HepG2 (cell line): ENCODE measurements around the gene RCOR1. TPM values are rescaled to one million over a fixed set of nuclear protein-coding genes. Genes with fewer than 3 reads are reported as not detected.

Source experiments
- HNF4G ChIP-seq, 2 experiments: sonication (generic) in 1 of 2; formaldehyde crosslinking in 1 of 2; IDR thresholded peaks; 2 replicates each; pipeline versions ENCODE4 v1.4.0 to v1.6.1; 2011 to 2020; ENCODE audit warnings: borderline replicate concordance in 2 of 2, low read depth in 2 of 2, mild to moderate bottlenecking in 2 of 2, low read length in 1 of 2, missing genetic modification reagents in 1 of 2, moderate library complexity in 1 of 2
- NFE2L1 ChIP-seq: sonication (generic); formaldehyde crosslinking; IDR thresholded peaks from 2 replicates; pipeline ENCODE4 v1.4.0; 2020; ENCODE audit warnings: missing genetic modification reagents, mild to moderate bottlenecking, borderline replicate concordance
- POLR2AphosphoS2 ChIP-seq: IDR thresholded peaks from 2 replicates; pipeline ENCODE4 v1.6.1; 2011; ENCODE audit warnings: low read depth, low read length, improper control_type of control experiment
- POLR2G ChIP-seq: fragments of 200-400 bp; formaldehyde crosslinking; IDR thresholded peaks from 2 replicates; pipeline ENCODE4 v1.6.1; 2018; ENCODE audit warnings: mild to moderate bottlenecking, low read depth, low read length, moderate library complexity
- SALL1 ChIP-seq: sonication (generic); formaldehyde crosslinking; IDR thresholded peaks from 2 replicates; pipeline ENCODE4 v1.8.0; 2022; ENCODE audit warnings: mild to moderate bottlenecking, missing genetic modification reagents
- XBP1 ChIP-seq: sonication (generic); formaldehyde crosslinking; IDR thresholded peaks from 2 replicates; pipeline ENCODE4 v1.5.0; 2020; ENCODE audit warnings: missing genetic modification reagents
- ZNF160 ChIP-seq: sonication (generic); formaldehyde crosslinking; IDR thresholded peaks from 2 replicates; pipeline ENCODE4 v1.8.0; 2022; ENCODE audit warnings: mild to moderate bottlenecking, inconsistent platforms, missing genetic modification reagents
- ZNF224 ChIP-seq: sonication (generic); formaldehyde crosslinking; IDR thresholded peaks from 2 replicates; pipeline ENCODE4 v1.5.0; 2020; ENCODE audit warnings: mild to moderate bottlenecking, missing genetic modification reagents
- ZNF546 ChIP-seq: sonication (generic); formaldehyde crosslinking; conservative IDR thresholded peaks from 2 replicates; pipeline ENCODE4 v1.8.1; 2023; ENCODE audit warnings: mild to moderate bottlenecking, missing genetic modification reagents
- ZNF737 ChIP-seq: sonication (generic); formaldehyde crosslinking; IDR thresholded peaks from 2 replicates; pipeline ENCODE4 v1.5.0; 2020; ENCODE audit warnings: missing genetic modification reagents, mild to moderate bottlenecking, borderline replicate concordance
- polyA plus RNA-seq, 8 experiments: library from polyadenylated mRNA; depleted of rRNA in 3 of 8; stranded (reverse) in 7 of 8; unstranded in 1 of 8; fragments of >200 nt; fragmentation: Illumina TruSeq in 4 of 8; extraction: Trizol in 4 of 8; gene quantifications; 2 replicates each; pipeline versions ENCODE4 v1.2.1 to v1.2.3, GENCODE V29; 2011 to 2016; ENCODE audit warnings: low read depth in 4 of 8, missing spikeins in 1 of 8, mixed read lengths in 1 of 8; ENCODE audit not compliant: insufficient read depth in 1 of 8
- total RNA-seq, 5 experiments: library from RNA; depleted of rRNA; stranded (reverse); fragments of >200 nt; fragmentation: Illumina TruSeq; extraction: Trizol; gene quantifications; 2 replicates each; pipeline ENCODE4 v1.2.3, GENCODE V29; 2016; ENCODE audit warnings: low read depth in 1 of 5
- TF ChIP-seq, protein P1 (sequence below): sonication (generic); formaldehyde crosslinking; IDR thresholded peaks from 2 replicates; pipeline ENCODE4 v1.9.0; 2022; ENCODE audit warnings: low read depth, missing genetic modification reagents
- TF ChIP-seq, protein P2 (sequence below): sonication (generic); formaldehyde crosslinking; conservative IDR thresholded peaks from 2 replicates; pipeline ENCODE4 v1.4.0; 2020; ENCODE audit warnings: missing genetic modification reagents
- TF ChIP-seq, protein P3 (sequence below): sonication (generic); formaldehyde crosslinking; IDR thresholded peaks from 2 replicates; pipeline ENCODE4 v1.4.0; 2020; ENCODE audit warnings: mild to moderate bottlenecking, missing genetic modification reagents
- TF ChIP-seq, protein P4 (sequence below): sonication (generic); formaldehyde crosslinking; IDR thresholded peaks from 2 replicates; pipeline ENCODE4 v1.4.0; 2020; ENCODE audit warnings: missing genetic modification reagents, borderline replicate concordance
- TF ChIP-seq, protein P5 (sequence below): sonication (generic); formaldehyde crosslinking; IDR thresholded peaks from 2 replicates; pipeline ENCODE4 v1.4.0; 2020; ENCODE audit warnings: missing genetic modification reagents

RCOR1 gene
- total and polyA plus RNA-seq, 2 of the 13 experiments (the other 11 are each of a cell fraction or from before 2014, with no cell fraction given) = 10.2 to 11.1 TPM

DNA sequence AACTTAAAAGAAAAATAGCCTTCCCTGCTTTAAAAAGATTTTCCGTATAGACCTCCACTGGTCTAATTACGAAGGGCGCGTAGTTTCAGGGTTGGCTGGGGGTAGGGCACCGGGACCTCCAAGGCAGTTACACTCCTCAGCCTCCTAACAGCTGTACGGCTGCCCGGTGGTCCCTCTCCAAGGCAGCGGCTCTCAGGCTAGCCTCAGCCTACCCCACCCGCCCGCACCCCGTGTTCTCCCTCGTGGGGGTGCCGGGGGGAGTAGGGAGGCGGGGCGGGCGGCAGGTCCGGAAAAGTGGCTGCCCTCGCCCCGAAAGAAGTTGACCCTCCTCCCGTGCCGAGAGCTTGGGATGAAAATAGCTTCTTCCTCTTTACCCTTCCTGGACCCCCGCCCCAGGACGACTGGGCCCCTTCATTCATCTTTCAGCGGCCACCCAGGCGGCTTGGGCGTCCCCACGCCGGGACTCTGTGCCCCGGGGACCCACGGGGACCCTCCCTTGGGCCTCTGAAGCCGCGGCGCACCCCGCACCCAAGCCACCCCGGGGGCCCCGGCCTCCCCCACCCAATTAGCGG lies 991 bp upstream of the RCOR1 start (continued):
- TF ChIP-seq, protein P1, sequence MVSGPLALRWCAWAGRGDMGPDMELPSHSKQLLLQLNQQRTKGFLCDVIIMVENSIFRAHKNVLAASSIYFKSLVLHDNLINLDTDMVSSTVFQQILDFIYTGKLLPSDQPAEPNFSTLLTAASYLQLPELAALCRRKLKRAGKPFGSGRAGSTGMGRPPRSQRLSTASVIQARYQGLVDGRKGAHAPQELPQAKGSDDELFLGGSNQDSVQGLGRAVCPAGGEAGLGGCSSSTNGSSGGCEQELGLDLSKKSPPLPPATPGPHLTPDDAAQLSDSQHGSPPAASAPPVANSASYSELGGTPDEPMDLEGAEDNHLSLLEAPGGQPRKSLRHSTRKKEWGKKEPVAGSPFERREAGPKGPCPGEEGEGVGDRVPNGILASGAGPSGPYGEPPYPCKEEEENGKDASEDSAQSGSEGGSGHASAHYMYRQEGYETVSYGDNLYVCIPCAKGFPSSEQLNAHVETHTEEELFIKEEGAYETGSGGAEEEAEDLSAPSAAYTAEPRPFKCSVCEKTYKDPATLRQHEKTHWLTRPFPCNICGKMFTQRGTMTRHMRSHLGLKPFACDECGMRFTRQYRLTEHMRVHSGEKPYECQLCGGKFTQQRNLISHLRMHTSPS = no peak
- TF ChIP-seq POLR2G (peak; percentile 70), ZNF546 (CRISPR knock-in tag) (0 out of 2 replicates have a peak, but pooled peaks have one; percentile 32), XBP1 (CRISPR knock-in tag) (no peak), ZNF160 (CRISPR knock-in tag) (no peak), POLR2AphosphoS2 (no peak), HNF4G (IDR thresholded peaks at IDR 0.05; ENCODE audit: borderline replicate concordance, low read depth, low read length) (no peak), HNF4G (CRISPR knock-in tag; IDR thresholded peaks at IDR 0.05; ENCODE audit: borderline replicate concordance, low read depth) (no peak), ZNF224 (CRISPR knock-in tag) (0 out of 2 replicates have a peak, but pooled peaks have one; percentile 48), NFE2L1 (CRISPR knock-in tag) (no peak), ZNF737 (no peak), SALL1 (CRISPR knock-in tag) (no peak)
- TF ChIP-seq, protein P2, sequence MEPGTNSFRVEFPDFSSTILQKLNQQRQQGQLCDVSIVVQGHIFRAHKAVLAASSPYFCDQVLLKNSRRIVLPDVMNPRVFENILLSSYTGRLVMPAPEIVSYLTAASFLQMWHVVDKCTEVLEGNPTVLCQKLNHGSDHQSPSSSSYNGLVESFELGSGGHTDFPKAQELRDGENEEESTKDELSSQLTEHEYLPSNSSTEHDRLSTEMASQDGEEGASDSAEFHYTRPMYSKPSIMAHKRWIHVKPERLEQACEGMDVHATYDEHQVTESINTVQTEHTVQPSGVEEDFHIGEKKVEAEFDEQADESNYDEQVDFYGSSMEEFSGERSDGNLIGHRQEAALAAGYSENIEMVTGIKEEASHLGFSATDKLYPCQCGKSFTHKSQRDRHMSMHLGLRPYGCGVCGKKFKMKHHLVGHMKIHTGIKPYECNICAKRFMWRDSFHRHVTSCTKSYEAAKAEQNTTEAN = 0 out of 2 replicates have a peak, but pooled peaks have one; percentile 0
- TF ChIP-seq, protein P3, sequence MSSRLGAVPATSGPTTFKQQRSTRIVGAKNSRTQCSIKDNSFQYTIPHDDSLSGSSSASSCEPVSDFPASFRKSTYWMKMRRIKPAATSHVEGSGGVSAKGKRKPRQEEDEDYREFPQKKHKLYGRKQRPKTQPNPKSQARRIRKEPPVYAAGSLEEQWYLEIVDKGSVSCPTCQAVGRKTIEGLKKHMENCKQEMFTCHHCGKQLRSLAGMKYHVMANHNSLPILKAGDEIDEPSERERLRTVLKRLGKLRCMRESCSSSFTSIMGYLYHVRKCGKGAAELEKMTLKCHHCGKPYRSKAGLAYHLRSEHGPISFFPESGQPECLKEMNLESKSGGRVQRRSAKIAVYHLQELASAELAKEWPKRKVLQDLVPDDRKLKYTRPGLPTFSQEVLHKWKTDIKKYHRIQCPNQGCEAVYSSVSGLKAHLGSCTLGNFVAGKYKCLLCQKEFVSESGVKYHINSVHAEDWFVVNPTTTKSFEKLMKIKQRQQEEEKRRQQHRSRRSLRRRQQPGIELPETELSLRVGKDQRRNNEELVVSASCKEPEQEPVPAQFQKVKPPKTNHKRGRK (CRISPR knock-in tag) = no peak
- TF ChIP-seq, protein P4, sequence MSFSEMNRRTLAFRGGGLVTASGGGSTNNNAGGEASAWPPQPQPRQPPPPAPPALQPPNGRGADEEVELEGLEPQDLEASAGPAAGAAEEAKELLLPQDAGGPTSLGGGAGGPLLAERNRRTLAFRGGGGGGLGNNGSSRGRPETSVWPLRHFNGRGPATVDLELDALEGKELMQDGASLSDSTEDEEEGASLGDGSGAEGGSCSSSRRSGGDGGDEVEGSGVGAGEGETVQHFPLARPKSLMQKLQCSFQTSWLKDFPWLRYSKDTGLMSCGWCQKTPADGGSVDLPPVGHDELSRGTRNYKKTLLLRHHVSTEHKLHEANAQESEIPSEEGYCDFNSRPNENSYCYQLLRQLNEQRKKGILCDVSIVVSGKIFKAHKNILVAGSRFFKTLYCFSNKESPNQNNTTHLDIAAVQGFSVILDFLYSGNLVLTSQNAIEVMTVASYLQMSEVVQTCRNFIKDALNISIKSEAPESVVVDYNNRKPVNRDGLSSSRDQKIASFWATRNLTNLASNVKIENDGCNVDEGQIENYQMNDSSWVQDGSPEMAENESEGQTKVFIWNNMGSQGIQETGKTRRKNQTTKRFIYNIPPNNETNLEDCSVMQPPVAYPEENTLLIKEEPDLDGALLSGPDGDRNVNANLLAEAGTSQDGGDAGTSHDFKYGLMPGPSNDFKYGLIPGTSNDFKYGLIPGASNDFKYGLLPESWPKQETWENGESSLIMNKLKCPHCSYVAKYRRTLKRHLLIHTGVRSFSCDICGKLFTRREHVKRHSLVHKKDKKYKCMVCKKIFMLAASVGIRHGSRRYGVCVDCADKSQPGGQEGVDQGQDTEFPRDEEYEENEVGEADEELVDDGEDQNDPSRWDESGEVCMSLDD (CRISPR knock-in tag) = 0 out of 2 replicates have a peak, but pooled peaks have one; percentile 13
- TF ChIP-seq, protein P5, sequence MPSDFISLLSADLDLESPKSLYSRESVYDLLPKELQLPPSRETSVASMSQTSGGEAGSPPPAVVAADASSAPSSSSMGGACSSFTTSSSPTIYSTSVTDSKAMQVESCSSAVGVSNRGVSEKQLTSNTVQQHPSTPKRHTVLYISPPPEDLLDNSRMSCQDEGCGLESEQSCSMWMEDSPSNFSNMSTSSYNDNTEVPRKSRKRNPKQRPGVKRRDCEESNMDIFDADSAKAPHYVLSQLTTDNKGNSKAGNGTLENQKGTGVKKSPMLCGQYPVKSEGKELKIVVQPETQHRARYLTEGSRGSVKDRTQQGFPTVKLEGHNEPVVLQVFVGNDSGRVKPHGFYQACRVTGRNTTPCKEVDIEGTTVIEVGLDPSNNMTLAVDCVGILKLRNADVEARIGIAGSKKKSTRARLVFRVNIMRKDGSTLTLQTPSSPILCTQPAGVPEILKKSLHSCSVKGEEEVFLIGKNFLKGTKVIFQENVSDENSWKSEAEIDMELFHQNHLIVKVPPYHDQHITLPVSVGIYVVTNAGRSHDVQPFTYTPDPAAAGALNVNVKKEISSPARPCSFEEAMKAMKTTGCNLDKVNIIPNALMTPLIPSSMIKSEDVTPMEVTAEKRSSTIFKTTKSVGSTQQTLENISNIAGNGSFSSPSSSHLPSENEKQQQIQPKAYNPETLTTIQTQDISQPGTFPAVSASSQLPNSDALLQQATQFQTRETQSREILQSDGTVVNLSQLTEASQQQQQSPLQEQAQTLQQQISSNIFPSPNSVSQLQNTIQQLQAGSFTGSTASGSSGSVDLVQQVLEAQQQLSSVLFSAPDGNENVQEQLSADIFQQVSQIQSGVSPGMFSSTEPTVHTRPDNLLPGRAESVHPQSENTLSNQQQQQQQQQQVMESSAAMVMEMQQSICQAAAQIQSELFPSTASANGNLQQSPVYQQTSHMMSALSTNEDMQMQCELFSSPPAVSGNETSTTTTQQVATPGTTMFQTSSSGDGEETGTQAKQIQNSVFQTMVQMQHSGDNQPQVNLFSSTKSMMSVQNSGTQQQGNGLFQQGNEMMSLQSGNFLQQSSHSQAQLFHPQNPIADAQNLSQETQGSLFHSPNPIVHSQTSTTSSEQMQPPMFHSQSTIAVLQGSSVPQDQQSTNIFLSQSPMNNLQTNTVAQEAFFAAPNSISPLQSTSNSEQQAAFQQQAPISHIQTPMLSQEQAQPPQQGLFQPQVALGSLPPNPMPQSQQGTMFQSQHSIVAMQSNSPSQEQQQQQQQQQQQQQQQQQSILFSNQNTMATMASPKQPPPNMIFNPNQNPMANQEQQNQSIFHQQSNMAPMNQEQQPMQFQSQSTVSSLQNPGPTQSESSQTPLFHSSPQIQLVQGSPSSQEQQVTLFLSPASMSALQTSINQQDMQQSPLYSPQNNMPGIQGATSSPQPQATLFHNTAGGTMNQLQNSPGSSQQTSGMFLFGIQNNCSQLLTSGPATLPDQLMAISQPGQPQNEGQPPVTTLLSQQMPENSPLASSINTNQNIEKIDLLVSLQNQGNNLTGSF (CRISPR knock-in tag) = no peak
